Trophoblast cell (in vitro differentiated cells and primary cell): ENCODE results near the gene SYTL2.

ENCODE experiments used
- DNase-seq, 2 donors: peaks; one replicate each; pipeline ENCODE4 v3.0.0-alpha.2; 2016
- H2AFZ ChIP-seq: 2 replicates; pipeline ENCODE4 v1.6.1; 2013; ENCODE audit warnings: low read length, moderate library complexity, mild to moderate bottlenecking; ENCODE audit not compliant: insufficient read depth, poor library complexity
- H2AK5ac ChIP-seq: 2 replicates; pipeline ENCODE4 v1.6.1; 2013; ENCODE audit warnings: mild to moderate bottlenecking, low read length
- H2BK120ac ChIP-seq: 2 replicates; pipeline ENCODE4 v1.6.1; 2013; ENCODE audit warnings: low read length, mild to moderate bottlenecking, moderate library complexity; ENCODE audit not compliant: insufficient read depth, poor library complexity
- H2BK12ac ChIP-seq: 2 replicates; pipeline ENCODE4 v1.6.1; 2013; ENCODE audit warnings: mild to moderate bottlenecking, low read length, moderate library complexity
- H2BK5ac ChIP-seq: 2 replicates; pipeline ENCODE4 v1.6.1; 2013; ENCODE audit warnings: low read length, low read depth, moderate library complexity, mild to moderate bottlenecking; ENCODE audit not compliant: poor library complexity
- H3K14ac ChIP-seq: 2 replicates; pipeline ENCODE4 v1.6.1; 2013; ENCODE audit warnings: mild to moderate bottlenecking, low read length
- H3K18ac ChIP-seq: 2 replicates; pipeline ENCODE4 v1.6.1; 2013; ENCODE audit warnings: mild to moderate bottlenecking, low read length
- H3K23ac ChIP-seq: 2 replicates; pipeline ENCODE4 v1.6.1; 2013; ENCODE audit warnings: low read length
- H3K27ac ChIP-seq: 2 replicates; pipeline ENCODE4 v1.5.1; 2013; ENCODE audit warnings: low read depth, mild to moderate bottlenecking, inconsistent platforms, low read length, moderate library complexity
- H3K27me3 ChIP-seq: 2 replicates; pipeline ENCODE4 v1.6.1; 2013; ENCODE audit warnings: inconsistent platforms, mild to moderate bottlenecking, low read length, moderate library complexity; ENCODE audit not compliant: insufficient read depth
- H3K36me3 ChIP-seq, 2 experiments: 1 replicate in 1 of 2; 2 replicates in 1 of 2; pipeline ENCODE4 v1.6.1; 2013; ENCODE audit warnings: low read length in 2 of 2, mild to moderate bottlenecking in 2 of 2, moderate library complexity in 1 of 2; ENCODE audit not compliant: insufficient read depth in 2 of 2, control insufficient read depth in 1 of 2
- H3K4ac ChIP-seq: 2 replicates; pipeline ENCODE4 v1.6.1; 2013; ENCODE audit warnings: low read depth, mild to moderate bottlenecking, low read length, moderate library complexity
- H3K4me1 ChIP-seq, 2 experiments: 1 replicate in 1 of 2; 2 replicates in 1 of 2; pipeline ENCODE4 v1.6.1; 2013; ENCODE audit warnings: low read length in 2 of 2, mild to moderate bottlenecking in 2 of 2, moderate library complexity in 1 of 2; ENCODE audit not compliant: insufficient read depth in 2 of 2, control insufficient read depth in 1 of 2
- H3K4me2 ChIP-seq: 2 replicates; pipeline ENCODE4 v1.6.1; 2013; ENCODE audit warnings: inconsistent platforms, mild to moderate bottlenecking, low read length, moderate library complexity
- H3K4me3 ChIP-seq: 2 replicates; pipeline ENCODE4 v1.5.1; 2013; ENCODE audit warnings: mild to moderate bottlenecking, low read depth, low read length, inconsistent platforms
- H3K79me1 ChIP-seq: one replicate; pipeline ENCODE4 v1.6.1; 2013; ENCODE audit warnings: low read length
- H3K79me2 ChIP-seq: 2 replicates; pipeline ENCODE4 v1.6.1; 2013; ENCODE audit warnings: low read length, mild to moderate bottlenecking; ENCODE audit not compliant: control insufficient read depth, insufficient read depth, poor library complexity
- H3K9ac ChIP-seq: 2 replicates; pipeline ENCODE4 v1.6.1; 2013; ENCODE audit warnings: mild to moderate bottlenecking, low read length
- H3K9me3 ChIP-seq: 2 replicates; pipeline ENCODE4 v1.6.1; 2013; ENCODE audit warnings: low read depth, mild to moderate bottlenecking, control low read depth, inconsistent platforms, low read length; ENCODE audit not compliant: insufficient read depth
- H4K12ac ChIP-seq: 2 replicates; pipeline ENCODE4 v1.6.1; 2013; ENCODE audit warnings: low read depth, mild to moderate bottlenecking, low read length, moderate library complexity
- H4K8ac ChIP-seq: 2 replicates; pipeline ENCODE4 v1.6.1; 2013; ENCODE audit warnings: low read depth, mild to moderate bottlenecking, low read length, moderate library complexity
- H4K91ac ChIP-seq: one replicate; pipeline ENCODE4 v1.6.1; 2013; ENCODE audit warnings: low read depth, mild to moderate bottlenecking, low read length, moderate library complexity
- WGBS: extraction: QIAGEN DNeasy Blood & Tissue Kit; methylation state at CpG from one replicate; pipeline ENCODE4 v1.1.7; 2013; ENCODE audit warnings: missing lambda C conversion rate; ENCODE audit not compliant: insufficient read length, insufficient coverage; ENCODE audit errors: extremely low coverage; 5-methylcytosine and 5-hydroxymethylcytosine counted together

The SYTL2 gene

DNA sequence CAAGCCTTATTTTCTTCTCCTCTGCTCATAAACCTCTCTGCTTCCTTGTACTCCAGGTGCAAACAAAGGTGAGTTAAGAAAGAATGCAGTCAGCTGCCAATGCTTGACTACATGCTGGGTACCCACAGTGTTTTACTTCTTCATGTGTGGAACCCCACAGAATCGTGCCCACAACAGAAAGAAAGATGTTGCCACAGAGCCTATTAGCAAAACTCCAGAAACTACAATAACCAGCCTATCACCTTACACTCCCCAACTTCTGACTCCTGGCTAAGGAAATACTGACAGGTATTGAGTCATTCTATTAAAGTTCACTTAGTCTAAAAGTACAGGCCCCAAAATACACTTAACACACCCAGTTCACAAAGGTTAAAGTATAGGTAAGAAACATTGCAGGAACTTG, 68.1 kb downstream of the SYTL2 start:
- H2AK5ac ChIP-seq, result no peak overlapping the region

DNA sequence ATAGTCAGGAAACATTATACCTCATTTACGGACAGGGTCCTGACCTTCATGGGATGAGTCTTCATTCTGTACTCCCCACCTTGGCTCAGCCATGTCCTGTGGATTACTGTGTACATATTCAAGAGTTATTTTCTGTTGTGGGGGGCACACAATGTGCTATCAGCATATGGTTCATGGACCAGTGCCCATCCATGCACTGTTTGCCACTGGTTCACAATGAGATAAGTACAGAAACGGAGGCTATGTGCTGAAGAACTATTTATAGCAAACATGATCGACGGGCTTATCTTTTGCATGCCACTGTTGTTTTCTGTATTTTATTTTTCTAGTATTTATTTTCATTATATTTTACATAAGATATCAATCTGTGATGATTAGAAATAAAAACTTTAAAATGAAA, 68.6 kb downstream of the SYTL2 start:
- no peak overlapping the region for H2BK12ac ChIP-seq
- H3K4me3 ChIP-seq, result no peak overlapping the region
- no peak overlapping the region for H3K4me2 ChIP-seq
- WGBS, result no CpG with 5 or more reads among the region's 4 CpGs
- H2AK5ac ChIP-seq, result no peak overlapping the region
- no peak overlapping the region for H2BK5ac ChIP-seq
- no peak overlapping the region for H3K9ac ChIP-seq
- no peaks in the 10 kb centered on the region for H3K79me1 ChIP-seq
- H3K18ac ChIP-seq, result no peak overlapping the region
- no peak overlapping the region for H4K12ac ChIP-seq
- no peak overlapping the region for H4K8ac ChIP-seq
- no peaks in the 10 kb centered on the region for H3K79me2 ChIP-seq
- no peaks in the 10 kb centered on the region for H3K27me3 ChIP-seq
- H3K4me1 ChIP-seq, result peaks cover 2% of the 10 kb centered on the region in 2 experiments
- H3K23ac ChIP-seq, result no peak overlapping the region
- no peak overlapping the region for H2AFZ ChIP-seq
- no peak for DNase-seq
- no peak overlapping the region for H2BK120ac ChIP-seq
- H3K36me3 ChIP-seq, result no peaks in the 10 kb centered on the region
- H3K27ac ChIP-seq, result no peak overlapping the region
- H4K91ac ChIP-seq, result no peak overlapping the region
- no peaks in the 10 kb centered on the region for H3K9me3 ChIP-seq
- H3K4ac ChIP-seq, result no peak overlapping the region
- H3K14ac ChIP-seq, result no peak overlapping the region

More for the DNA sequence above, 68.1 kb downstream of the SYTL2 start:
- no peak overlapping the region for H2BK120ac ChIP-seq
- no peaks in the 10 kb centered on the region for H3K36me3 ChIP-seq
- peaks cover 0 to 2% of the 10 kb centered on the region in 2 experiments for H3K4me1 ChIP-seq
- H3K4me3 ChIP-seq, result no peak overlapping the region
- no peaks in the 10 kb centered on the region for H3K27me3 ChIP-seq
- no peak for DNase-seq
- no peak overlapping the region for H3K14ac ChIP-seq
- H3K9me3 ChIP-seq, result no peaks in the 10 kb centered on the region
- H4K8ac ChIP-seq, result no peak overlapping the region
- H3K27ac ChIP-seq, result no peak overlapping the region
- no peak overlapping the region for H3K18ac ChIP-seq
- no peaks in the 10 kb centered on the region for H3K79me1 ChIP-seq
- H3K4me2 ChIP-seq, result no peak overlapping the region
- H4K12ac ChIP-seq, result no peak overlapping the region
- no peak overlapping the region for H3K4ac ChIP-seq
- H4K91ac ChIP-seq, result no peak overlapping the region
- WGBS, result no CpG with 5 or more reads among the region's 1 CpG
- no peak overlapping the region for H3K9ac ChIP-seq
- no peak overlapping the region for H2BK5ac ChIP-seq
- no peaks in the 10 kb centered on the region for H3K79me2 ChIP-seq
- no peak overlapping the region for H2BK12ac ChIP-seq
- H3K23ac ChIP-seq, result no peak overlapping the region
- no peak overlapping the region for H2AFZ ChIP-seq

DNA sequence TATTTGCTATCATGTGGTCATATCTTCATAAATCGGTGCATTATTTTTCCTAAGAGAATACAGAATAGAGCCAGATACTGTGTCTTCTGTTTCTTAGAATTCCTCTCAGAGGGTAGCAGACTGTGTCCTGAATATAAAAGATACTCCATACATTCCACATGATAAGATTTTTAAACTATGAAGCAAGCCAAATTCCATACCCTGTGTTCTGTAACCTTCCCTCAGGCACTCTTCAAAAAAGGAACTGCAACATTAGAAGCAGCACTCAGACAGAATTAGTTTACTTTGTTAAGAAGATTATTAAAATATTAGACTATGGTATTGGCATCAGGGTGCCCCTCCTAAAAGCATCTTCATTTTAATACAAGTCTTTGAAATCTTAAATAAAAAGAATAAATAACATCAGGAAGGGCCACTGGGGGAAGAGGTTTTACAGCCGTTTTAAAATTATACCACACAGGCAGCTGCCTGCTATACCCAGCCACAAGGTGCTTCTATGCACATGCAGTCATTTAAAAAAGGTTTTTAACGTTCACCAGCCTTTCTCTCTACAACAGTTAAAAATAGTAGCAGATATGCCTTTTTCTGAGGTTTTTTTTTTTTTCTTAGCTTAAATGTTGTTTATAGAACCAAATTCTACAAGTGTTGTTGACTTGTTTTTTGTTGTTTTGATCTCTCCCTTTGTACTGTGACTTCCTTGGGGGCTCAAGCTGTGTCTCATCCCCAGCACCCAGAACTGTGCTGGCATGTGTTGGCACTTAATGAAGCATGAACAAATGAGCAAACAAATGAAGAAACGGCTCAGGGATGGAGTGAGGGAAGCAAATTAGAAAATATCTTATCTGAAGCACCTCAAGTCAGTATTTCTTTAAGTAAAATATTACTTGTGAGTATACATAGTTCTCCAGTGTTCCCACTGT, 70.2 kb downstream of the SYTL2 start:
- no peak overlapping the region for H2BK12ac ChIP-seq
- no peaks in the 10 kb centered on the region for H3K9me3 ChIP-seq
- H2BK120ac ChIP-seq, result no peak overlapping the region
- no CpG with 5 or more reads among the region's 4 CpGs for WGBS
- no peak overlapping the region for H3K4me2 ChIP-seq
- H2BK5ac ChIP-seq, result no peak overlapping the region
- no peak overlapping the region for H3K14ac ChIP-seq
- H3K23ac ChIP-seq, result no peak overlapping the region
- no peak overlapping the region for H3K27ac ChIP-seq
- no peak overlapping the region for H3K4me3 ChIP-seq
- no peaks in the 10 kb centered on the region for H3K79me2 ChIP-seq
- no peak overlapping the region for H3K9ac ChIP-seq
- H3K36me3 ChIP-seq, result no peaks in the 10 kb centered on the region
- no peak overlapping the region for H3K18ac ChIP-seq
- H4K8ac ChIP-seq, result no peak overlapping the region
- no peaks in the 10 kb centered on the region for H3K79me1 ChIP-seq
- no peak overlapping the region for H4K12ac ChIP-seq
- peaks cover 2% of the 10 kb centered on the region in 2 experiments for H3K4me1 ChIP-seq
- no peak overlapping the region for H3K4ac ChIP-seq
- peak; percentile 21 to 82 for DNase-seq
- H4K91ac ChIP-seq, result no peak overlapping the region
- H2AFZ ChIP-seq, result no peak overlapping the region
- no peak overlapping the region for H2AK5ac ChIP-seq
- H3K27me3 ChIP-seq, result no peaks in the 10 kb centered on the region

DNA sequence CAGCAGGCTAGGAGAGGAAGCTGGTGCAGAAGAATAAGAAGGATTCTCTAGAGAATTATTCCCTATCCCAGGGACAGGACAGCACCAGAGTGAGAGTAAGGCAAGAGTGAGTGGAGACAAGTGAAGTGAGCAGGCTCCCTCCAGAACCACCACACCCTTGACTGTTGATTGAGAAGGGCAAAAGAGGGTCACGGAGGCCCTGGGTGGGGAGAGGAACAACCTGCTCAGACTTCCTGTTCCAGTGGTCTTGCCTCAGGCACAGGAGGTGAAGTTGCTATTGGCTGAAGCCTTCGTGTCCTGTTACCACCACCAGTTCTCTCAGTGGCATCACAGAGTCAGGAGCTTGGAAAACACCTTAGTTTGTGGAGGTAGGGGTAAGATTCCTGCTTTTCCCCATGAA, 73.2 kb downstream of the SYTL2 start:
- H4K12ac ChIP-seq, result no peak overlapping the region
- H3K27me3 ChIP-seq, result no peaks in the 10 kb centered on the region
- peaks cover 0 to 2% of the 10 kb centered on the region in 2 experiments for H3K4me1 ChIP-seq
- no peaks in the 10 kb centered on the region for H3K79me1 ChIP-seq
- no peak for DNase-seq
- no peak overlapping the region for H3K4ac ChIP-seq
- no peak overlapping the region for H3K9ac ChIP-seq
- no peak overlapping the region for H4K8ac ChIP-seq
- H3K4me3 ChIP-seq, result no peak overlapping the region
- no peak overlapping the region for H3K4me2 ChIP-seq
- no peak overlapping the region for H2AFZ ChIP-seq
- no peak overlapping the region for H3K27ac ChIP-seq
- no peak overlapping the region for H4K91ac ChIP-seq
- no peak overlapping the region for H3K18ac ChIP-seq
- no peak overlapping the region for H3K23ac ChIP-seq
- no peak overlapping the region for H2BK12ac ChIP-seq
- no peak overlapping the region for H2BK5ac ChIP-seq
- no peak overlapping the region for H2AK5ac ChIP-seq
- no peaks in the 10 kb centered on the region for H3K36me3 ChIP-seq
- no peak overlapping the region for H2BK120ac ChIP-seq
- WGBS, result no CpG with 5 or more reads among the region's 2 CpGs
- H3K9me3 ChIP-seq, result no peaks in the 10 kb centered on the region
- no peaks in the 10 kb centered on the region for H3K79me2 ChIP-seq
- H3K14ac ChIP-seq, result no peak overlapping the region
